ENCODE measurements around the gene ZCCHC14. TPM values are rescaled to one million over a fixed set of nuclear protein-coding genes. Genes with fewer than 3 reads are reported as not detected.

Gene ZCCHC14
- total and polyA plus RNA-seq, 2 of the 13 experiments (the other 11 are each of a cell fraction or from before 2014, with no cell fraction given), result 12.4 to 12.5 TPM

DNA sequence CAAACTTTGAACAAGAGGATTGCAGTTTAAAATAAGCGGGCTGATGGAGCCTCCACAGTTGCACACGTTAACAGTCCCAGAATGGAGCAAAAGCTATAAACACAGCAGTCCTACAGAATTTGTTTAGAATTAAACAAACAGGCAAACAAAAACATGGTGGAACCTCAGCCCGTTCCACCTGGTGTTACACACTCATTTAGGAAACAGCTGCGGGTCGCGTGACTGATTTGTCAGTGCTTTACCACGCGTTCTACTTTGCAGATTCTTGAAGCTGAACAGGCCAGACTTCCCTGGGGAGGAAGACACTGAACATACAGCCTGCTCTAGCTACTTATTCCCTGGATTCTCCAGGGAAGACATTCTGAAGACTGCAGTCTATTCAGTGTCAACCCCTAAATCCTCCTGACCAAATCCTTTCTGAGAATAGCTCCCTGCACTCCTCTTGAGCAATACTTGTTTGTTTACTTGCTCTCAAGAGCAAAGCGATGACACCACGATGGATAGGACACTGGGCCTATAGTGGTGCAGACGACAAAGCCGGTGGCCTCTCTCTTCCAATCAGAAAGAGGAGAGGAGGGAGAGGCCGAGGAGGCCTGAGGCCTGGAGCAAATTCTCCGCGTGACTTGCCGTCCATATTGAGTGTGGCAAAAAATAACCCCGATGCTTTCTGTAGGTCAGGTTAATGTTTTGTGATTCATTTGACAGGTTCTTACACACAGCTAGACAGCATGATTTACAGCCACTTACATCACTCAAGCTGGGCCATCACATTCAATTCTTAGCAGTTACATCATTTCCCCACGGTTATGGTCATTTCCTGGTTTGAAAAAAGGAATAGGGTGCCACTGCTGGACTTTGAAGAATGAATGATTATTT is 104.6 kb downstream of the ZCCHC14 start (continued):
- TF ChIP-seq SYNCRIP (IDR thresholded peaks at IDR 0.05; ENCODE audit: insufficient read depth, low read depth, low read length), result no peak
- peak; percentile 87 for TF ChIP-seq FOSL2 (CRISPR knock-in tag; IDR thresholded peaks at IDR 0.05)
- TF ChIP-seq FOXK2 (IDR thresholded peaks at IDR 0.05), result peak; percentile 91
- peak; percentile 94 for TF ChIP-seq ZFY (CRISPR knock-in tag; IDR thresholded peaks at IDR 0.05)
- TF ChIP-seq PHB2 (IDR thresholded peaks at IDR 0.05; ENCODE audit: partially characterized antibody), result no peak
- TF ChIP-seq TAF1 (CRISPR knock-in tag; IDR thresholded peaks at IDR 0.05), result peak; percentile 76; the same call in 1 of the 2 replicates
- TF ChIP-seq EED (CRISPR knock-in tag; IDR thresholded peaks at IDR 0.05), result 0 out of 2 replicates have a peak, but pooled peaks have one; percentile 4
- TF ChIP-seq MXI1 (IDR thresholded peaks at IDR 0.05; ENCODE audit: borderline replicate concordance, low read depth, low read length), result peak; percentile 92; the same call in 2 of the 3 replicates
- TF ChIP-seq MEIS1 (CRISPR knock-in tag; IDR thresholded peaks at IDR 0.05; ENCODE audit: borderline replicate concordance), result peak; percentile 100
- 0 out of 2 replicates have a peak, but pooled peaks have one; percentile 52 for TF ChIP-seq SSRP1 (CRISPR knock-in tag; IDR thresholded peaks at IDR 0.05)
- peak; percentile 69 for TF ChIP-seq GABPB1 (CRISPR knock-in tag; IDR thresholded peaks at IDR 0.05)
- TF ChIP-seq, protein P1, sequence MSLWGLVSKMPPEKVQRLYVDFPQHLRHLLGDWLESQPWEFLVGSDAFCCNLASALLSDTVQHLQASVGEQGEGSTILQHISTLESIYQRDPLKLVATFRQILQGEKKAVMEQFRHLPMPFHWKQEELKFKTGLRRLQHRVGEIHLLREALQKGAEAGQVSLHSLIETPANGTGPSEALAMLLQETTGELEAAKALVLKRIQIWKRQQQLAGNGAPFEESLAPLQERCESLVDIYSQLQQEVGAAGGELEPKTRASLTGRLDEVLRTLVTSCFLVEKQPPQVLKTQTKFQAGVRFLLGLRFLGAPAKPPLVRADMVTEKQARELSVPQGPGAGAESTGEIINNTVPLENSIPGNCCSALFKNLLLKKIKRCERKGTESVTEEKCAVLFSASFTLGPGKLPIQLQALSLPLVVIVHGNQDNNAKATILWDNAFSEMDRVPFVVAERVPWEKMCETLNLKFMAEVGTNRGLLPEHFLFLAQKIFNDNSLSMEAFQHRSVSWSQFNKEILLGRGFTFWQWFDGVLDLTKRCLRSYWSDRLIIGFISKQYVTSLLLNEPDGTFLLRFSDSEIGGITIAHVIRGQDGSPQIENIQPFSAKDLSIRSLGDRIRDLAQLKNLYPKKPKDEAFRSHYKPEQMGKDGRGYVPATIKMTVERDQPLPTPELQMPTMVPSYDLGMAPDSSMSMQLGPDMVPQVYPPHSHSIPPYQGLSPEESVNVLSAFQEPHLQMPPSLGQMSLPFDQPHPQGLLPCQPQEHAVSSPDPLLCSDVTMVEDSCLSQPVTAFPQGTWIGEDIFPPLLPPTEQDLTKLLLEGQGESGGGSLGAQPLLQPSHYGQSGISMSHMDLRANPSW (CRISPR knock-in tag; IDR thresholded peaks at IDR 0.05; ENCODE audit: borderline replicate concordance), result peak; percentile 68; the same call in 1 of the 2 replicates
- TF ChIP-seq BHLHE40 (IDR thresholded peaks at IDR 0.05; ENCODE audit: low read length), result peak; percentile 84
- TF ChIP-seq NAIF1 (CRISPR knock-in tag; IDR thresholded peaks at IDR 0.05; ENCODE audit: borderline replicate concordance), result peak; percentile 99
- TF ChIP-seq HOXA7 (CRISPR knock-in tag; IDR thresholded peaks at IDR 0.05), result no peak
- TF ChIP-seq ZNF12 (CRISPR knock-in tag; IDR thresholded peaks at IDR 0.05), result peak; percentile 47; the same call in 1 of the 2 replicates
- peak in 1 of 2 experiments; percentile 83; a peak in 2 of 4 replicates for TF ChIP-seq POLR2A (IDR thresholded peaks at IDR 0.05; ENCODE audit: insufficient read depth in 1 of 2, low read depth in 2 of 2, low read length in 2 of 2)
- TF ChIP-seq SKI (IDR thresholded peaks at IDR 0.05; ENCODE audit: partially characterized antibody), result peak; percentile 88
- TF ChIP-seq, protein P2, sequence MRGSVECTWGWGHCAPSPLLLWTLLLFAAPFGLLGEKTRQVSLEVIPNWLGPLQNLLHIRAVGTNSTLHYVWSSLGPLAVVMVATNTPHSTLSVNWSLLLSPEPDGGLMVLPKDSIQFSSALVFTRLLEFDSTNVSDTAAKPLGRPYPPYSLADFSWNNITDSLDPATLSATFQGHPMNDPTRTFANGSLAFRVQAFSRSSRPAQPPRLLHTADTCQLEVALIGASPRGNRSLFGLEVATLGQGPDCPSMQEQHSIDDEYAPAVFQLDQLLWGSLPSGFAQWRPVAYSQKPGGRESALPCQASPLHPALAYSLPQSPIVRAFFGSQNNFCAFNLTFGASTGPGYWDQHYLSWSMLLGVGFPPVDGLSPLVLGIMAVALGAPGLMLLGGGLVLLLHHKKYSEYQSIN (CRISPR knock-in tag; IDR thresholded peaks at IDR 0.05; ENCODE audit: borderline replicate concordance), result no peak
- peak; percentile 97 for TF ChIP-seq FOXJ3 (CRISPR knock-in tag; IDR thresholded peaks at IDR 0.05; ENCODE audit: borderline replicate concordance)
- TF ChIP-seq, protein P3, sequence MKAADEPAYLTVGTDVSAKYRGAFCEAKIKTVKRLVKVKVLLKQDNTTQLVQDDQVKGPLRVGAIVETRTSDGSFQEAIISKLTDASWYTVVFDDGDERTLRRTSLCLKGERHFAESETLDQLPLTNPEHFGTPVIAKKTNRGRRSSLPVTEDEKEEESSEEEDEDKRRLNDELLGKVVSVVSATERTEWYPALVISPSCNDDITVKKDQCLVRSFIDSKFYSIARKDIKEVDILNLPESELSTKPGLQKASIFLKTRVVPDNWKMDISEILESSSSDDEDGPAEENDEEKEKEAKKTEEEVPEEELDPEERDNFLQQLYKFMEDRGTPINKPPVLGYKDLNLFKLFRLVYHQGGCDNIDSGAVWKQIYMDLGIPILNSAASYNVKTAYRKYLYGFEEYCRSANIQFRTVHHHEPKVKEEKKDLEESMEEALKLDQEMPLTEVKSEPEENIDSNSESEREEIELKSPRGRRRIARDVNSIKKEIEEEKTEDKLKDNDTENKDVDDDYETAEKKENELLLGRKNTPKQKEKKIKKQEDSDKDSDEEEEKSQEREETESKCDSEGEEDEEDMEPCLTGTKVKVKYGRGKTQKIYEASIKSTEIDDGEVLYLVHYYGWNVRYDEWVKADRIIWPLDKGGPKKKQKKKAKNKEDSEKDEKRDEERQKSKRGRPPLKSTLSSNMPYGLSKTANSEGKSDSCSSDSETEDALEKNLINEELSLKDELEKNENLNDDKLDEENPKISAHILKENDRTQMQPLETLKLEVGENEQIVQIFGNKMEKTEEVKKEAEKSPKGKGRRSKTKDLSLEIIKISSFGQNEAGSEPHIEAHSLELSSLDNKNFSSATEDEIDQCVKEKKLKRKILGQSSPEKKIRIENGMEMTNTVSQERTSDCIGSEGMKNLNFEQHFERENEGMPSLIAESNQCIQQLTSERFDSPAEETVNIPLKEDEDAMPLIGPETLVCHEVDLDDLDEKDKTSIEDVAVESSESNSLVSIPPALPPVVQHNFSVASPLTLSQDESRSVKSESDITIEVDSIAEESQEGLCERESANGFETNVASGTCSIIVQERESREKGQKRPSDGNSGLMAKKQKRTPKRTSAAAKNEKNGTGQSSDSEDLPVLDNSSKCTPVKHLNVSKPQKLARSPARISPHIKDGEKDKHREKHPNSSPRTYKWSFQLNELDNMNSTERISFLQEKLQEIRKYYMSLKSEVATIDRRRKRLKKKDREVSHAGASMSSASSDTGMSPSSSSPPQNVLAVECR (CRISPR knock-in tag; IDR thresholded peaks at IDR 0.05; ENCODE audit: borderline replicate concordance), result peak; percentile 89
- peak; percentile 91; the same call in 1 of the 2 replicates for TF ChIP-seq SNAPC2 (CRISPR knock-in tag; IDR thresholded peaks at IDR 0.05)

All from HepG2 (cell line).